Cardiac septum (tissue), 1 donor: ENCODE data around the gene ADRA2B. TPM values are rescaled to one million over a fixed set of nuclear protein-coding genes. Genes with fewer than 3 reads are reported as not detected.
A peak's percentile ranks its signal among the peaks of the same experiment; 100 is the strongest.
"Not testable (repeated sequence)": the region's sequence is repeated elsewhere in the genome, so short reads cannot be mapped to it uniquely, and the experiment has no call there.

Source experiments
- DNase-seq: peaks from one replicate; pipeline ENCODE4 v3.0.0-alpha.2; 2020; ENCODE audit warnings: low spot score
- intact Hi-C: fragments of 100-400 bp; cut with DNase I; formaldehyde crosslinking; loops from one replicate; pipeline ENCODE4 v1.14.0; 2022
- total RNA-seq: library from RNA; stranded (reverse); fragmentation: NEBNext Ultra II Directional; extraction: Animal tissue kit (Norgen Biotek cat#: 25700); gene quantifications from one replicate; pipeline ENCODE4 v1.2.1, GENCODE V29; 2021
- donor health status: DM: no; HTN: no; CAD: no.

Gene ADRA2B
- total RNA-seq, 1 donor from 2014 or later, result 5.5 TPM

DNA sequence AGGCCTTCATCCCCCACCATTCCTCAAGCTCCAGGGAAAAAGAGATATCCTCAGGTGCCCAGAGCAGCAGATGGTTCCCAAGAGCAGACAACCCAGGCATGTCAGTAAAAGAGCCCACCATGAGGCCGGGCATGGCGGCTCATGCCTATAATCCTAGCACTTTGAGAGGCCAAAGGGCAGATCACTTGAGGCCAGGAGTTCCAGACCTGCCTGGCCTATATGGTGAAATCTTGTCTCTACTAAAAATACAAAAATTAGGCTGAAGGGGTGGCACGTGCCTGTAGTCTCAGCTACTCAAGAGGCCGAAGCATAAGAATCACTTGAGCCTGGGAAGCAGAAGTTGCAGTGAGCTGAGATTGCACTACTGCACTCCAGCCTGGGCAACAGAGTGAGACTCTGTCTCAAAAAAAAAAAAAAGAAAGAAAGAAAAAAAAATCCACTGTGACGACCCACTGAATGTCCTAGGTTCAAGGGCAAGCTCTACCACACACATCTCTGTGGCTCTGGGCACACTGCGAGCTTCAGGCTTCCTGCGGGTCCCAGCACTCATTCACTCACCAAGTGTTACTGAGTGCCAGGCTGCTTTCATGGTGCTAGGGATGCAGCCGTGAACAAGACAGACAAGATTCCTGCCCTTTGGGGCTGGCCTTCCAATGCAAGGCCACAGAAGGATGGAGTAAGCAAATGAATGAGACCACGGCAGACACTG lies 35.4 kb upstream of the ADRA2B start:
- DNase-seq, result peak; percentile 63
- intact Hi-C loops, result no loop called here

DNA sequence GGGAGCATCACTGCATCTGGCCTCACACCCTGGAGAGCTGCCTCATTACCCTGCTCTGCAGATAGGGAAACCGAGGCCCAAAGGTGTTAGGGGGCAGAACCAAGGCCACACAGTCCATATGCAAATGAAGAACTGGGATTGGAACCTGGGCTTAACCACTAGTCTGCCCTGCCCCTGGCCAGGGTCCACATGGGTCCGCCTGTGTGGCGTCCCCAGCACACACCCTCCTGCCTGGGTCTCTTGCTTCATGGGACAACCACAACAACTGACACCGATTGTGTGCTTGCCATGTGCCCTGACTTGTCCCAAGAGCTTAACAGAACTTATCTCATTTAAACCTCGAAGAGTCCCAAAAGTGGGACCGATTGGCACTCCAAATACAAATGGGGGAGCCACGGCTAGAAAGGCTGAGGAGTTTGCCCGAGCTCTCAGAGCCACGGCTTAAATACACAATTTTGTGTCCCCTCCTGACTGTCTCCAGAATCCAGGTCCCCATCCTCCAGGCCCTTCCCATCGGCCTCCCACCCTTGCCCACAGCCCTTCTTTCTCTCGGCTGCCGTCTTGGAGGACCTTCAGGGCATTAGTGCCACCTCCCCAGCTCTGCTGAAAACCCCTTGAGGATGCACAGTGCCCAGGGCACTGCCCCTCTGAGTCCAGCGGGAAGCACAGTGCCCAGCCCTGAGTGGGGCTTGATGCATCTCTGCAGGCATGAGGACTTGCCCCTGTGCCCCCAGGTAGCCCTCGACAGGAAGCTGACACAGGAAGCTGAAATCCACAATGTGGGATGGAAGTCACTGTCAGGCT lies 34.6 kb upstream of the ADRA2B start:
- peak; percentile 62 for DNase-seq
- intact Hi-C loops, result no loop called here

DNA sequence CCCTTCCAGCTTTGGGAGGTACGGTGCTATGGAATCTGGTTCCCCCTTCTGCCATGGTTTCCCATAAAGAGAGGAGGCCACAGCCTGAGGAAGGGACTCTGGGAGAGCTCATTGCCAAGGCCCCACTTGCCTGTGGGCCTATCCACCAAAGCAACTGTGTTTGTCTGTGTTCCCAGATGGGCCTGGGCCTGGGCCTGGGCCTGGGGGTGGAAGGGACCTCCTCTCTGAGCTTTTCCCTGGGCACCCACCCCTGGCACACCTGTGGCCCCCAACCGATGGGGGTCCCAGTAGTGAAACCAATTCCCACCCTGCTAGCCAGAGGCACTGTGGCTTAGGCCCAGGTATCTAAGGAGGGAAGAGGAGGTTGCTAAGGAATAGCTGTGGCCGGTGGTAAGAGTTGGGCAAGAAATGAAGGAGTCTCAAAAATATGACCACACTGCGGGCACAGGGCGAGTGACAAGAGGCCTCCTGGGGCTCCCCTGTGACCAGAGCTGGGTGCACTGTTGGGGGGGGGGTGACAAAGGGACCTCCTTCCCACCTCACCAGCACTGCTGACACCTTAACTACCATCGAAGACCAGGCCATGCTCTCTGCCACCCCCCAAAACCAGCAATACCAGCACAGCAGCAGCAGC lies 33.8 kb upstream of the ADRA2B start:
- intact Hi-C loops, result no loop called here
- peak; percentile 44 for DNase-seq

DNA sequence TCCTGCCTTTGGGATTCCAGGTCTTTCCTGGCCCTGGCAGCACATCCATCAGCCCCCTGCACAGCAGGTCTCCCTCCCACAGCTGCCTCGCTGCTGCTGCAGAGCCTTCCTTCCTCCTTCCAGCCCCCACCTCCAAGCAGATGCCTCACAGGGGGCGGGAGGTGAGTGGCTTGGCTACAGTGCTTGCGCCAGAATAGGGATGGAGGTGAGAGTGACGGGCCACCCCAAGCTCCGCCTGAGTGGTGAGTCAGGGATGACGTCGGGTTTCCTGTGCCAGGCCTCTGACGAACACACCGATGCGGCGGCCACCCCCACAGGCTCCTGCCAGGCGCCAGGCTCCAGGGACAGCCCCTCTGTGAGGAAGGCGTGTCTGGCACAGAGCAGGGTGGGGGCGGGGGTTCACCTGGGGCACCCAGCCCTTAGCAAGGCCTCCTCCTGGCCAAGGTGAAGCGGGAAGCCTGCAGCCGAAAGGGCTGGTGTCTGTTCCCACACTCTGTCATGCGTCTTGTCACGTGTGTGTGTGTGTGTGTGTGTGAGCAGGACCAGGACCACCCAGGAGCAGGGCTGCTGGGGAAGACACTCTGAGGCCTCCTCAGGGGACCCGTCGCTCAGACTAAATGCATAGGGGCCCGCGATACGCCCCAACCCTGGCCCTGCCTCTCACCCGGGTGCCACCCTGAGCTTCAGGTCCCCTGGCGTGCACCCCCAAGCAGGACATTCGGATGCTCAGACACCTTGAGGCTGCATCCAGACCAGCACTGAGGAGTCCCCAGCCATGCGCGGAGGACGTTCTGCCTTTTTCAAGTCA lies 32.2 kb upstream of the ADRA2B start:
- intact Hi-C loops, result loop anchor here (5.0 kb wide), 1 partner anchor 119 kb away; the partner anchor contains the start of genes CIAO1 and TMEM127
- peak; percentile 87 for DNase-seq

DNA sequence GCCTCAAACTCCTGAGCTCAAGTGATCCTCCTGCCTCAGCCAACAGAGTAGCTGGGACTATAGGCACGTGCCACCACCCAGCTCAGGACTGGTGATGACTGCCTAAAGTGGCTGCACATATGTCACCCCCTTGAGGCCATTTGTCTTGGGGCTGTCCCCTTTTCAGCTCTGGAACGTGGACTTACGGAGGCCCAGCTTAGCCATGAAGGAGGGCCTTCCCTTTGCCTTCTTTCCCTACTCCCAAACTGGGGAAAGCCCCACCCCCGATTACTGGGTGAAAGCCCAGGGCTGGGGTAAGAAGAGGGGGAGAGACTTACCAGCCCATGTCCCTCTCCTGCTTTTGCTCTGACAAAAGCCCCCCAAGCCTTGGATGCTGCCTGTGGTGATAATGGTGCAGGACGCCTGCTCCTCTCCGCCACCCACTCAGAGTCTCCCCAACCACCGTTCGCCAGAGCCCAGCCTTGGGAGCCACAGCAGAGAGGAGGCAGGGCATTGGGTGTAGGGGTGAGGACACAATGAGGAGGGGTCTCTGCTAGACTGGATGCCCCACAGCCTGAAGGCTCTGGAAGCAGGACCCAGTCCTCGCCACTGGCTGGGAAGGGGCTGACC lies 31.3 kb upstream of the ADRA2B start:
- intact Hi-C loops, result loop anchor here (5.0 kb wide), 1 partner anchor 120 kb away; the partner anchor contains the start of genes CIAO1 and TMEM127
- DNase-seq, result peak; percentile 51

DNA sequence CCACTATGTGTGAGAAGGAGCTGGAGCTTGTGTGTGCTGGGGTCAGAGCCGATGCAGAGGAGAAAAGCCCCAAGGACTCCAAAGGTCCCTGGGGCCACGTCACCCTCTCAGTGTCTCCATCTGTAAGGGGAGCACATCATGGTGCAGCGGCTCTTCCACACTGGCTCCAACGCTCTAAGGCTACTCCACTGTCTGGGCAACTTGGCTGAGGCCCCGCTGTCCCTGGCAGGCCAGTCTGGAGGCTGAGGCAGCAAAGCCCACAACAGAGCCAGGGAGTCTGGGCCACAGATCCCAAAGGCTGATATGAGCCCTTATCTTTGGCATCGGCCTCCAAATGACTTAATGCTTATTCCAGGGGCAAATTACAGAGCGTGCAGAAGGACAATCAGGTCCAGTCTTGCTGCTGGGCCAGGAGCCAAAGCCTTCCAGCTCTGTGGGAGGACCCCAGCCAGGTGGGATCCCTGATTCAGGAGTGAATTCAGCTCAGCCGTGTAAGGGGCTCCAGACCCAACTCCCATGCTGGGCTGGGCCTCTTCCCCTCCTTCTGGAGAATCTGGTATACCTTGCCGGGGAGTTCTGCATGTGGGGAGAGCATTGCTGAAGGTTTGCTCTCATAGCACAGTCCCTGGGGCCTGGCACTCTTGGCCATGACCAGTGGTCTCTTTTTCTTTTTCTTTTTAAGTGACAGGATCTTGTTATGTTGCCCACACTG lies 30.7 kb upstream of the ADRA2B start:
- intact Hi-C loops, result loop anchor here (5.0 kb wide), 1 partner anchor 120 kb away; the partner anchor contains the start of genes CIAO1 and TMEM127
- peak; percentile 63 for DNase-seq

DNA sequence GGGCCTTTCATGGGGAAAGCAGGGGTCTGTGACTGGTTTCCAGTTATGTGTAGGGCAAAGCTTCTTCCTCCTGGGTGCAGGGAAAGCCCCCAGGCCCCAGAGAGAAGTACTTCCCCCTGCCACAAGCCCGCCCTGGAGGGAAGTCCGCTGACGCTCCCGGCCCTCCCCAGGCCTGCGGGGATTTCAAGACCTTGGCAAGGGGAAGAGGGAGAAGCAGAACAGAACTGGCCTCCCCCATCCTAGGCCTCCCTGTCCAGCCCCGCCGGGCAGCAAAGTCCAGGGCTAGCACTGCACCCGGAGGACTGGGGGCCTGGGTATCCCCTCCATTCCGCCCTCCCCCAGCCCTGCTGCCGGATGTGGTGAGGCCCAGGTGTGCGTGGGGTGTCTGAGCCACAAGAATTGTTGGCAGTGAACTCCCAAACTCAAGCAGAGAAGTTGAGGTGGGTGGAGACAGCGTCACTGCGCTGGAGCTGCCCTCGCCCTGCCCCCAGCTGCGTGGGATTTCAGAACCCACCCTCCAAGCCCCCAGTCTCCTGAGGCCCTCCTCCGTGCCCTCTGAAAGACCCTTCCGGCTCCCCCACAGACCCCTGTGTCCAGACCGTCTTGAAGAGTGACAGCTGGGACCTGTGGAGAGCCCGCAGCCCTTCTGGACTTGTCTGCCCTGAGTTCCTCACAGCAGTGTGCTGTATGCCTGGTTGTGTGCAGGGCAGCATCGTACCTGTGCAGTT lies 29.9 kb upstream of the ADRA2B start:
- intact Hi-C loops, result loop anchor here (5.0 kb wide), 1 partner anchor 121 kb away; the partner anchor contains the start of genes CIAO1 and TMEM127
- DNase-seq, result peak; percentile 87

DNA sequence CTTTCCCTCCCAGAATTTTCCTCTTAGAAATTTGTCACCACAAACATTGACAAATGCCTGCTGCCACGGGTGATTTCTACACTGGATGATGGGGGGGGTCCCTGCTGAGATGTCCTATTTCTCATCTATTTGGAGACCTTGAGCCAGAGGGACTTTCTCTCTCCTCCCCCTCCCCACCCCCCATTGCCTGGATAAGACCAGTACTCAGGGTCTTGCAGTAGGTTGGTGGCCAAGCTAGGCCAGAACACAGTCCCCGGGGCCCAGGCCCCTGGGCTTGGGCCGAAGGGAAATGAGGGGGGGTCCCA lies 29.4 kb upstream of the ADRA2B start:
- intact Hi-C loops, result loop anchor here (2.0 to 5.0 kb wide), 2 partner anchors 63 to 122 kb away; partner anchors contain the start of genes CIAO1, STARD7 and TMEM127
- no peak for DNase-seq

DNA sequence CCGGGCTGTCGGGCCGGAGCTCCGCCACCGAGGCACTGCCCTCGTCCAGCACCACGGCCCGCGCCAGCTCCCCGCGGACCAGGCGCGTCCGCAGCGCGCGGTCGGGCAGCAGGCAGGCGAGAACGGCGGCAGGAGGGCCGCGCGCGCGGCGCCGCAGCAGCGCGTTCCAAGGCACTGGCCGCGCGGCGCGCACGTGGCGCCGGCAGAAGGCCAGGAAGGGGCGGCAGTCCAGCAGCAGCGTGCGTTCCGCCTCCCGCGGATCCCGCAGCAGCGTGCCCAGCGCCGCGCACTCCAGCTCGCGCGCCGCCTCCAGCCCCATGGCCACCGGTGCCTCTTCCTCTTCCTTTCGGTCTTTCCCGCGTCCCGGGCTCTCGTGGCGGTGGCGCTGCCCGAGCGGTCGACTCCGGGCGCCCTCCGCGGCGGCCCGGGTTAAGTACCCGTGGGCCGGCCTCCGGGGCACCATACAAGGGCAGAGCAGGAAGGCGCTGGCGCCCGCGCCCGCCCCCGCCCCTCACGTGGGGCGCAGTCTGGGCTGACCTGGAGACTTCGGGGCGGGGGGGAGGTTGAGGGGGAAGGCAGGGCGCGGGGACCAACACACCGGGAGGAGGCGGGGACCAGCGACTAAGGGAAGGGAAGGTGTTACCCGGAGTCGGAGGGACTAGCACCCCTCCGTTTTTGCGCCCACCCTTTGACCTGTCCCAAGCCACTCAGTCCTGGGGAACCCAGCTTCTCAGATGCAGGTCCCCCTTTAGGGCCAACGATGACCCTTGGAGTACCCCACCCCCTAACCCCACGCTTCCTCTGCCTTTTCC lies 28.9 kb upstream of the ADRA2B start, which contains the start of gene DUSP2:
TSS of gene DUSP2 (minus strand) at position 405 of the 812 bp plus-strand sequence. CDS start at position 319, 86 bp downstream.
- intact Hi-C loops, result loop anchor here (2.0 to 5.0 kb wide), 2 partner anchors 64 to 122 kb away; partner anchors contain the start of genes CIAO1, STARD7 and TMEM127
- DNase-seq, result peak; percentile 88

DNA sequence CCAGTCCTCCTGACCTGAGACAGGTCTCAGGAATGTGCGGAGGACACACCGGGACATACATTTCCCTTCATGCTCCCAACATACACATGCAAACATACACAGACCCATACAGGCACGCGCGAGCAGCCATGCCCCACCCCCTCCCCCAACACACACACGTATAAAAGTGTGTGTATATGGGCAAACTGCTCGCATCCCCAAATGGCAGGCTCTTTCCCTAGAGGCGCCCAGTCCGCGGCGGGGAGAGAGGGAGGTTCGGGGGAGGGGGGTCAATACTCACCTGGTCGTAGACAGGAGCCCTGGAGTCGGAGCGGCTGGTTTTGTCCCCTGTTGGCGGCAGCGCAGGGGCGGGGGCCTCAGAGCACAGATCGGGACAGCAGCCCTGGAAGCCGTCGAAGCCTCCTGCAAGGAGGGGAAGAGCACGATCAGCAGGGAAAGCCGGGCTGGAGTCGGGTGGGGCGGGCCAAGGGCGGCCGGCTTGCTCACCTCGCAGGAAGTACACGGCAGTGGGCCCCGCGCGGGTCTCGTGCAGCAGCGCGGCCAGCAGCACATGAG lies 28.2 kb upstream of the ADRA2B start:
- intact Hi-C loops, result loop anchor here (2.0 to 5.0 kb wide), 2 partner anchors 64 to 123 kb away; partner anchors contain the start of genes CIAO1, STARD7 and TMEM127
- peak; percentile 76 for DNase-seq

DNA sequence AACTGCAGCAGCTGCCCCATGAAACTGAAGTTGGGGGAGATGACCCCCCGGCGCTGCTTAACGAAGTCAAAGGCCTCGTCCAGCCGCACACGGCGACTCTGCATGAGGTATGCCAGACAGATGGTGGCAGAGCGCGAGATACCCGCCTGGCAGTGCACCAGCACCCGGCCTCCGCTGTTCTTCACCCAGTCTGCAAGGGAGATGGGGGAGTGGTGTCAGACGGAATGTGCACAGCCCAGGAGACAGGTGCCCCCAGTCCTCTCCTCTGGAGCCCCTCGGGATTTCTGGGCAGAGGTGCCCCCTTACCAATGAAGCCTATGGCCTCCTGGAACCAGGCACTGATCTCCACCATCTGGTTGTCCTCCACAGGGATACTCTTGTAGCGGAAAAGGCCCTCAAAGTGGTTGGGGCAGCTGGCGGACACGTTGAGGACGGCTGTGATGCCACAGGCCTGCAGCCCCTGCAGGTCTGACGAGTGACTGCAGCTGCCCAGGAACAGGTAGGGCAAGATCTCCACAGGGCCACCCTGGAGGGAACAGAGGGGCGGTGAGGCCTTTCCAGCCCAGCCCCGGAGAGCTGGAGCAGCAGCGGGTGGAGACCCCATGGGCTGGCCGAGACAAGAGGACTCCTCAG lies 27.6 kb upstream of the ADRA2B start:
- peak; percentile 53 for DNase-seq
- intact Hi-C loops, result loop anchor here (2.0 kb wide), 1 partner anchor 65 kb away; the partner anchor contains the start of gene STARD7

DNA sequence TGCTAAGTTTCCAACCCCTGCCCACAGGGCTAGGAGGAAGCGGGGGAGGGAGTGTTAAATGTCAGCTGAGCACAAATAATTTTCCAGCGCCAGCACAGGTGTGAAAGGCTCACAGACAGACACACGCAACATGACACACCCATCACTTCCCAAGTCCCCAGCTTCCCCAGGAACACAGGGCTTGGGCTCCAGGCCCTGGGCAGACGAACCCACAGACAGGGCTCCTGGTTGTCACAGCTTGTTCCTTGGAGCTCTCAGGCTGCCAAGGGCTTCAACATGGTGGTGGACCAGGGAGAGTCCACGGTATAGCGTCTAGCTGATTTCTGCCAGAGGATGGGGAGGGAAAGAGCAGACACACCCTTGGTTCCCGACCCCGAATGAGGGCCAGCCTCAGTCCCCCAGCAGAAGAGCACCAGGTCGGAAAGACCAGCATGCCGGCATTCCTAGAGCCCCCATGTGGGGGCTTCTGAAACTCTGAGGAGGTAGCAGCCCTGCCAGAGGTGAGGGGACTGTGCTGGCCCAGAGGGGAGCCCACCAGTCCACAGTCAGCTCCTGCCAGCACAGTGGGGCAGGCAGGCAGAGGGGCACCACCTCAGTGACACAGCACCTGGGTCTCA lies 27.0 kb upstream of the ADRA2B start:
- peak; percentile 41 for DNase-seq
- intact Hi-C loops, result no loop called here

DNA sequence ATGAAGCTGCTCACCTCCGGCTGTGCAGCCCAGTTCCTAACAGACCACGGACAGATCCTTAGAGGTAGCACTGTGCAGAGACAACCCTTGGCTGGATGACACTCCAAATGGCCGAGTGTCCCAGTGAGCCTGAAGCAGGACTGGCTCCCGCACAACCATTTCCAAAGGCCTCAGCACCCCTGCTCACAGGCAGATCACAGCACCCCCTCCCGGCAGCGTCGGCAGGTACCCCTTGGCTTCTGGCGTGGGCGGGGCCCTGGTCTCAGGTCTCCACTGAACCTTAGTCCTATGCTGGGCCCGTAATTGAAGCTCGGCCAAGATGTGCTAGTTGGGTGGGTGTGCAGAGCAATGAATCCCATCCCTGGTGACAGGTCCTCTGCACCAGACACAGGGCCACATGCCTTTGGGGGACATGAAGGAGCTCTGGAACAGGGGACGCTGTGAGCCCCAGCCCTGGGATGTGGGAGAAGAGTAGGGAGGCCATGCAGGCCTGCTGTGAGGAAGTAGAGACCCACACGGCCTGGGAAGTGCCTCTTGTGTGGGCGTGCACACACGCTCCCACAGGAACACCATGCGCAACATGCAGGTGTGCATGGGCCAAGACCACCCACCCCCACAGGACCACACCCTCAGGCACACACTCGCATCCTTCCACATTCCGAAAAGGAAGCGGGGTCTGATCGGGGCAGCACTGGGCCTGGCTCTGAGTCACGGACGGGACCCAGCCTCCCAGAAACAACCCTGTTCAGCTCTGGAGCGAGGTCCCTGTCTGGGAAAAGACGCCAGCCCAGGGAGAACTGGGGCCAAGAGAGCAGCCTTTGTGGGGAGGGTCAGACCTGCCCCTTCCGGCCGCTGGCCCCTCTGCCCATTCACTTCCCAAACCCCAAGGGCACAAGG lies 26.1 kb upstream of the ADRA2B start:
- DNase-seq, result no peak
- intact Hi-C loops, result no loop called here

DNA sequence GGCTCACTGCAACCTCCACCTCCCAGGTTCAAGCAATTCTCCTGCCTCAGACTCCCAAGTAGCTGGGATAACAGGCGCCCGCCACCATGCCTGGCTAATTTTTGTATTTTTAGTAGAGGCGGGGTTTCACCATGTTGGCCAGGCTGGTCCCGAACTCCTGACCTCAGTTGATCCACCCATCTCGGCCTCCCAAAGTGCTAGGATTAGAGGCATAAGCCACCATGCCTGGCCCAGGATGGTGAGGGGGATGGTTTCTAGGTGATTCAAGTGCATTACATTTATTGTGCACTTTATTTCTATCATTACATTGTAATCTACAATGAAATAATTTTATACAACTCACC lies 25.2 kb upstream of the ADRA2B start:
- intact Hi-C loops, DNase-seq: not testable (repeated sequence)
